Stimulated activated CD8-positive, alpha-beta memory T cell treated with anti-CD3 and anti-CD28 coated beads, Interleukin-15, amount 100 ng/mL, for 1 hour (primary cell): Measurements from ENCODE around the gene DDX54.

ENCODE experiments used
- DNase-seq: peaks from one replicate; pipeline ENCODE4 v3.0.0-alpha.2; 2020; ENCODE audit warnings: low read depth

DDX54 gene, protein sequence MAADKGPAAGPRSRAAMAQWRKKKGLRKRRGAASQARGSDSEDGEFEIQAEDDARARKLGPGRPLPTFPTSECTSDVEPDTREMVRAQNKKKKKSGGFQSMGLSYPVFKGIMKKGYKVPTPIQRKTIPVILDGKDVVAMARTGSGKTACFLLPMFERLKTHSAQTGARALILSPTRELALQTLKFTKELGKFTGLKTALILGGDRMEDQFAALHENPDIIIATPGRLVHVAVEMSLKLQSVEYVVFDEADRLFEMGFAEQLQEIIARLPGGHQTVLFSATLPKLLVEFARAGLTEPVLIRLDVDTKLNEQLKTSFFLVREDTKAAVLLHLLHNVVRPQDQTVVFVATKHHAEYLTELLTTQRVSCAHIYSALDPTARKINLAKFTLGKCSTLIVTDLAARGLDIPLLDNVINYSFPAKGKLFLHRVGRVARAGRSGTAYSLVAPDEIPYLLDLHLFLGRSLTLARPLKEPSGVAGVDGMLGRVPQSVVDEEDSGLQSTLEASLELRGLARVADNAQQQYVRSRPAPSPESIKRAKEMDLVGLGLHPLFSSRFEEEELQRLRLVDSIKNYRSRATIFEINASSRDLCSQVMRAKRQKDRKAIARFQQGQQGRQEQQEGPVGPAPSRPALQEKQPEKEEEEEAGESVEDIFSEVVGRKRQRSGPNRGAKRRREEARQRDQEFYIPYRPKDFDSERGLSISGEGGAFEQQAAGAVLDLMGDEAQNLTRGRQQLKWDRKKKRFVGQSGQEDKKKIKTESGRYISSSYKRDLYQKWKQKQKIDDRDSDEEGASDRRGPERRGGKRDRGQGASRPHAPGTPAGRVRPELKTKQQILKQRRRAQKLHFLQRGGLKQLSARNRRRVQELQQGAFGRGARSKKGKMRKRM

DNA sequence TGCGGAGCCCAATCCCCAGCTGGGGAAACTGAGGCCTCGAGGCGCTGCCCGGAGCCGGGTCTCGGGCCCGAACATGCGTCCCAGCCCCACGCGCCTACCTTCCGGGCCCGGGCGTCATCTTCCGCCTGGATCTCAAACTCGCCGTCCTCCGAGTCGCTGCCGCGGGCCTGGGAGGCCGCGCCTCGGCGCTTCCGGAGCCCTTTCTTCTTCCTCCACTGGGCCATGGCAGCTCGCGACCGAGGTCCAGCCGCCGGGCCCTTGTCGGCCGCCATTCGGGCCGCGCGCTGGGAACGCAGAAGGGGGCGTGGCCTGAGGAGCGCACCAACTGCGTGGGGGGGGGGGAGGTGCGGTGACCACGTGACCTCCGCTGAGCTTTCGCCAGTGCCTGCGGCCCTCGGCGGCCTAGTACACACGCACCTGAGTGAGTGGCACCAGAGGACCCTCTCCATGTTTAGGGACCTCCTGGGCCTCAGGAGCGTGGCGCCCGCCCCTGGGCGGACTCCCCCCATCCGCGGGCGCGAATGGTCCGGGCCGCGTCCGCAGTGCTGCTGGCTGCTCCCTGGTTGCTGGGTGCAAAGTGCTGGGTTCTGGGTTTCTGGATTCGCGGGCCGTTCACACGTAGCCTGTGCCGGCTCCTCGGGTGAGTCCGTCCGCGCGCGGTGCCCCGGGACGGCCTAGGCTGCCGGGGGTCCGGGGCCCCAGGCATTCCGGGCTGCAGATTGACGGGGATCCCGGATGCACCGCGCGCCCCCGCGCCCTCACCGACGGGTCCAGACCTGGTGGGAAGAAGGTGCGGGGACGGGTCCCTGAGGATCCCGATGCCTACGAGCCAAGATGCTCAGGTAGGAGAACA is at the start of gene DDX54, which contains the start of gene RITA1:
DDX54 (minus strand) TSS at position 299 of the 853 bp plus-strand sequence; CDS start at position 272, 27 bp downstream.
RITA1 (plus strand) TSS at position 542 of the 853 bp plus-strand sequence. CDS start 1,026 bp downstream, outside the sequence.
- peak; percentile 55 for DNase-seq

DNA sequence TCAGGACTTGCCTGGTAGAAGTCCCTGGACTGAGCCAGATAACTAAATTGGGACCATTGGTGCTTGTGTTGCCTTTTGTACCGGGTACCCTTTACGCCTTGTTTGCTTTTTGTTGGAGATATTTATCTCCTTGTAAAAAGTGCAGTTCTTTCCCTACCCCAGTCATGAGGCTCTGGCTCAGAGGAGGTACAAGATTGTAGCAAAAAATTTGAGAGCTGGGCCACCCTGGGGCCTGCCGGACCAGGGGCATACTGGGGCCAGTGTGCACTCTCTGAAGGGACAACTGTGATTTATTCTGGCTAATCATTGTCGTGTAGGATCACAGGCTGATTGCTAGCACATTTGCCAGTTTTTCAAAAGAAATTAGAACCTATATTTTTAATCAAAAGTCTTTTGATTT is 49.2 kb upstream of the DDX54 start:
- DNase-seq = no peak

GRCh38 chr12:113233967-113234366 is 48.7 kb upstream of the DDX54 start:
- DNase-seq = no peak

- DNase-seq = peak; percentile 38
These were observed 47.7 kb upstream of the DDX54 start for GRCh38 chr12:113232840-113233585.

DNA sequence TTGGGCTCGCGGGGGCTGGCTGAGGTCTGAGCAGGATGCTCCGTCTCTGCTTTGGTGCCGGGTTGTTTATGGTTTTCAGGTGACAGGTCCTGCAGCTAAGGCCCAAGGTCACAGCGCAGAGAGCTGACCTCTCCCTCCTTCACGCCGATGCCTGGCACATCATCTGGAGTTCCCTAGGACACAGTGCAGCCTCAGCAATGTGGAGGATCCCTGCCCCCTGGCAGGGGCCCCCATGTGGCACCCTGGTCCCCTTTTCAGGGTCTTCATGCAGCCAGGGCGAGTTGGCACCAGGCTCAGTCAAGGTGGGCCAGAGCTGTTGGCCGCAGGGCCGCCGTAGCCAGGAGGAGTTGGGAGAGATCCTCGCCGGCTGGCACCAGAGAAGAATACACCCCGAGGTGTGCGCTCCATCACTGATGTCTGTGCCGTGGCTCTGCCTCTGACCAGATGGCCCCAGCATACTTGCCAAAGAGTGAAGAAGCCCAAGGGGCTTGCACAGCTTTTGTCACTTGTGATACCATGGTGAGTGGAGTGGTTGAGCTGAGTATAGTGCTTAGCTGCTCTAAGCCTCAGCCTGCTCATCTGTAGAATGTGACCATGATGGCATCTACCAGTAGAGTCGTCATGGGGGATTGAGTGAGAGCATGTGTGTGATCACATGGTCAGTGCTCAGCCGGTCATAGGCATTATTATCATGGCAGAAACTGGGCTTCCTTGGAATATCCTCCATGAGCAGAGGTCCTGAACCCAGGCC is 47.0 kb upstream of the DDX54 start:
- DNase-seq = no peak

- no peak for DNase-seq
These were observed 46.2 kb upstream of the DDX54 start for GRCh38 chr12:113231235-113232088.

DNA sequence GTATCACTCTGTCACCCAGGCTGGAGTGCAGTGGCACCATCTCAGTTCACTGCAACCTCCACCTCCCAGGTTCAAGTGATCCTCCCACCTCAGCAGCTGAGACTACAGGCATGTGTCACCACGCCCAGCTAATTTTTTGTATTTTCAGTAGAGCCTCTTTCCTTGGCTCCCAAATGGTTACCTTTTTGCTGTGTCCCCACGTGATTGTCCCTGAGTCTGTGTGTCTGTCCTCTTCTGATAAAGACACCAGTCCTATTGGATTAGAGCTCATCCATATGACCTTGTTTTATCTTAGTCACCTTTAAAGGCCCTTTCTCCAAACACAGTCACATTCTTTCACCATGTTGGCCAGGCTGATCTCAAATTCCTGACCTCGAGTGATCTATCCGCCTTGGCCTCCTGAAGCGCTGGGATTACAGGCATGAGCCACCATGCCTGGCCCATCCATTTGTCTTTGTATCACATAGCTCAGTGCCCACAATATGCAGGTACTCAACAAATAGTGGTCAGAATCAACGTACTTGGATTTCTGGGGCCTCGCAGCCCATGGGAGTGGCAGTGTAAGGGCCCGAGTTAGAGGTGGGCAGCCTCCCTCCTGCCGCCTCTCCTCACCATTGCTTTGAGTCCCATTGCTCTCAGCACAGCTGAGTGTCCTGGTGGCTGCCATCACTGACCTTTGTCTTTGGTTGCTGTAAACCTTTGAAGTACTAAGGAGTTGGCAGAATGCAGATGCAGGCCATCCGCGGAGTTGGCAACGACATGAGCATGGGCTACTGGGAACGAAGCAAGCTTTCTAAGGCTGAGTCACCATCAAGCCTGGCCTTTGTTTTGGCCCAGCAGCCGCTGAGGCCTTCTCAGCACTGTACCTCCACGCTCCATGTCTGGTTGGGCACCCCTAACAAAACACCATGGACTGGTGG is 45.3 kb upstream of the DDX54 start:
- DNase-seq = no peak

- no peak for DNase-seq
These were observed 43.2 kb upstream of the DDX54 start for GRCh38 chr12:113228394-113229028.

GRCh38 chr12:113227686-113228391 is 42.6 kb upstream of the DDX54 start:
- DNase-seq = no peak

GRCh38 chr12:113226696-113227568 is 41.7 kb upstream of the DDX54 start:
- DNase-seq = no peak

DNA sequence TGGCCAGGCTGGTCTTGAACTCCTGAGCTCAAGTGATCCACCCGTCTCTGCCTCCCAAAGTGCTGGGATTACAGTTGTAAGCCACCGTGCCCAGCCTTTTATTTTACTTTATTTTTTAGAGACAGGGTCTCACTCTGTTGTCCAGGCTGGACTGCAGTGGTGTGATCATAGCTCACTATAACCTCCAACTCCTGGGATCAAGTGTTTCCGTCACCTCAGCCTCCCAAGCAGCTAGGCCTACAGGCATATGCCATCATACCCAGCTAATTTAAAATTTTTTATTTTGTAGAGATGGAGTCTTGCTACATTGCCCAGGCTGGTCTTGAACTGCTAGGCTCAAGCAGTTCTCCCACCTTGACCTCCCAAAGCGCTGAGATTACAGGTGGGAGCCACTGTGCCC is 39.7 kb upstream of the DDX54 start:
- DNase-seq = no peak

GRCh38 chr12:113222730-113223531 is 37.7 kb upstream of the DDX54 start:
- DNase-seq = no peak

GRCh38 chr12:113221997-113222729 is 36.9 kb upstream of the DDX54 start:
- DNase-seq = no peak

GRCh38 chr12:113221181-113221996 is 36.1 kb upstream of the DDX54 start, which contains the start of gene TPCN1:
Gene TPCN1 (plus strand): TSS chr12:113221464. CDS start chr12:113226853, 5,389 bp downstream.
- peak; percentile 96 for DNase-seq
